Measurements from ENCODE around the gene FGF1.

DNA sequence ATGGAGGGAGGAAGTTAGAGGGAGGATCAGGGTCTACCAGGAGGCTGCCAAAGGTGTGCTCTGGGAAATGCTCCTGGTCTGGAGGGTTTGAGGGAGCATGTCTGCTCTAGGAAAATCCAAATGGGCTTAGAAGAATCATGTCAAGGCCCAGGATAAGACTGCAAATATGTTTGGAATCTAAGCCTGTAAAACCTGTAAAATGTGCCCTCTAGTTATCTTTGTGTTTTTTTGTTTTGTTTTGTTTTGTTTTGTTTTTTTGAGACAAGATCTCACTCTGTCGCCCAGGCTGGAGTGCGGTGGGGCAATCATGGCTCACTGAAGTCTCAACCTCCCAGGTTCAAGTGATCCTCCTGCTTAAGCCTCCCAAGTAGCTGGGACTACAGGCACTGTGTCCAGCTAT, 135.4 kb downstream of the FGF1 start:
- TF ChIP-seq POLR2A (IDR thresholded peaks at IDR 0.05; ENCODE audit: low read depth, low read length): no peak
- TF ChIP-seq, protein P1, sequence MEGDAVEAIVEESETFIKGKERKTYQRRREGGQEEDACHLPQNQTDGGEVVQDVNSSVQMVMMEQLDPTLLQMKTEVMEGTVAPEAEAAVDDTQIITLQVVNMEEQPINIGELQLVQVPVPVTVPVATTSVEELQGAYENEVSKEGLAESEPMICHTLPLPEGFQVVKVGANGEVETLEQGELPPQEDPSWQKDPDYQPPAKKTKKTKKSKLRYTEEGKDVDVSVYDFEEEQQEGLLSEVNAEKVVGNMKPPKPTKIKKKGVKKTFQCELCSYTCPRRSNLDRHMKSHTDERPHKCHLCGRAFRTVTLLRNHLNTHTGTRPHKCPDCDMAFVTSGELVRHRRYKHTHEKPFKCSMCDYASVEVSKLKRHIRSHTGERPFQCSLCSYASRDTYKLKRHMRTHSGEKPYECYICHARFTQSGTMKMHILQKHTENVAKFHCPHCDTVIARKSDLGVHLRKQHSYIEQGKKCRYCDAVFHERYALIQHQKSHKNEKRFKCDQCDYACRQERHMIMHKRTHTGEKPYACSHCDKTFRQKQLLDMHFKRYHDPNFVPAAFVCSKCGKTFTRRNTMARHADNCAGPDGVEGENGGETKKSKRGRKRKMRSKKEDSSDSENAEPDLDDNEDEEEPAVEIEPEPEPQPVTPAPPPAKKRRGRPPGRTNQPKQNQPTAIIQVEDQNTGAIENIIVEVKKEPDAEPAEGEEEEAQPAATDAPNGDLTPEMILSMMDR (conservative IDR thresholded peaks at IDR 0.05; ENCODE audit: low read depth, low read length): no peak
- TF ChIP-seq NFE2L2 (IDR thresholded peaks at IDR 0.05; ENCODE audit: low read depth, low read length): no peak
- no peak for TF ChIP-seq RAD21 (IDR thresholded peaks at IDR 0.05; ENCODE audit: low read length)
- TF ChIP-seq MAZ (IDR thresholded peaks at IDR 0.05; ENCODE audit: borderline replicate concordance, low read depth, low read length): no peak
